HEK293T (cell line): ENCODE data around the gene UPK3A.
A peak's percentile ranks its signal among the peaks of the same experiment; 100 is the strongest.

Experiments used
- CTCF ChIA-PET: fragments of 350-600 bp; formaldehyde crosslinking; extraction: SDS; loops from one replicate; lab custom pipeline; 2021; ENCODE audit warnings: antibody characterized with exemption, inconsistent platforms; lab: Yijun Ruan, JAX
- POLR2A ChIA-PET: fragments of 350-600 bp; formaldehyde crosslinking; extraction: SDS; loops from one replicate; lab custom pipeline; 2020; ENCODE audit warnings: antibody characterized with exemption, inconsistent platforms; lab: Yijun Ruan, JAX
- DNase-seq: peaks from one replicate; pipeline ENCODE4 v3.0.0; 2012; ENCODE audit warnings: mixed read lengths; ENCODE audit errors: extremely low spot score
- ARNT ChIP-seq: fragments of 450-650 bp; IDR thresholded peaks from 2 replicates; pipeline ENCODE4 v1.6.1; 2017; ENCODE audit warnings: mild to moderate bottlenecking
- BHLHE40 ChIP-seq: fragments of 450-650 bp; IDR thresholded peaks from 2 replicates; pipeline ENCODE4 v1.6.1; 2016; ENCODE audit warnings: mild to moderate bottlenecking, moderate library complexity, borderline replicate concordance
- CTBP1 ChIP-seq: fragments of 450-650 bp; IDR thresholded peaks from 2 replicates; pipeline ENCODE4 v1.6.1; 2016; ENCODE audit warnings: borderline replicate concordance
- ELF4 ChIP-seq: fragments of 450-650 bp; IDR thresholded peaks from 2 replicates; pipeline ENCODE4 v1.6.1; 2017; ENCODE audit warnings: antibody characterized with exemption
- FOXA1 ChIP-seq: fragments of 450-650 bp; IDR thresholded peaks from 2 replicates; pipeline ENCODE4 v1.6.1; 2016; ENCODE audit warnings: mild to moderate bottlenecking
- FOXK2 ChIP-seq: fragments of 450-650 bp; IDR thresholded peaks from 2 replicates; pipeline ENCODE4 v1.6.1; 2016; ENCODE audit warnings: mild to moderate bottlenecking
- FOXM1 ChIP-seq: fragments of 450-650 bp; IDR thresholded peaks from 2 replicates; pipeline ENCODE4 v1.6.1; 2017; ENCODE audit warnings: mild to moderate bottlenecking, borderline replicate concordance
- HDGF ChIP-seq: fragments of 450-650 bp; IDR thresholded peaks from 2 replicates; pipeline ENCODE4 v1.6.1; 2017; ENCODE audit warnings: antibody characterized with exemption, borderline replicate concordance
- L3MBTL2 ChIP-seq: fragments of 450-650 bp; conservative IDR thresholded peaks from 2 replicates; pipeline ENCODE4 v1.6.1; 2016; ENCODE audit warnings: mild to moderate bottlenecking
- LEF1 ChIP-seq: fragments of 450-650 bp; IDR thresholded peaks from 2 replicates; pipeline ENCODE4 v1.6.1; 2017; ENCODE audit warnings: mild to moderate bottlenecking, borderline replicate concordance
- NFRKB ChIP-seq: fragments of 450-650 bp; IDR thresholded peaks from 2 replicates; pipeline ENCODE4 v1.6.1; 2016; ENCODE audit warnings: mild to moderate bottlenecking, moderate library complexity
- SP1 ChIP-seq: fragments of 450-650 bp; IDR thresholded peaks from 2 replicates; pipeline ENCODE4 v1.6.1; 2017
- SUZ12 ChIP-seq: fragments of 450-650 bp; IDR thresholded peaks from 2 replicates; pipeline ENCODE4 v1.6.1; 2016; ENCODE audit warnings: mild to moderate bottlenecking
- TARDBP ChIP-seq: fragments of 450-650 bp; IDR thresholded peaks from 2 replicates; pipeline ENCODE4 v1.6.1; 2016
- ZNF384 ChIP-seq: fragments of 450-650 bp; IDR thresholded peaks from 2 replicates; pipeline ENCODE4 v1.6.1; 2016
- TF ChIP-seq, protein P1 (sequence below): fragments of 450-650 bp; IDR thresholded peaks from 2 replicates; pipeline ENCODE4 v1.6.1; 2016

Gene UPK3A

DNA sequence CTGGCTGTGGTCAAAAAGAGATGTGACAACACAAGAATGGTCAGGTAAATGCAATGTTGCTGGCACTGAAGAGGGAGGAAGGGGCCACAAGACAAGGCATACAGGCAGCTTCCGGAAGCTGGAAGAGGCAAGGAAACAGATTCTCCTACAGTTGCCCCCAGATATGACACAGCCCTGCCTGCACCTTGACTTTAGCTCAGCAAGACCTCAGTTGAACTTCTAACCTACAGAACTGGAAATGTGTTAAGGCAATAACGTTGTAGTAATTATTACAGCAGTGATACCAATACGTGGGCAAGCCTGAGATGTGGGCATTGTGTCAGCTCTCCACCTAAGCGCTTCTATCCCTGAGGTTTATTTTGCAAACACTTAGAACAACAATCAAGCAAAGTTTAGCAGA lies 39.8 kb upstream of the UPK3A start:
- DNase-seq, result no peak
- CTCF ChIA-PET, result no interaction called here
- no peak for TF ChIP-seq SUZ12
- TF ChIP-seq NFRKB, result no peak
- TF ChIP-seq FOXM1, result no peak
- no peak for TF ChIP-seq BHLHE40
- no peak for TF ChIP-seq ARNT
- TF ChIP-seq TARDBP, result no peak
- no peak for TF ChIP-seq SP1
- TF ChIP-seq, protein P1, sequence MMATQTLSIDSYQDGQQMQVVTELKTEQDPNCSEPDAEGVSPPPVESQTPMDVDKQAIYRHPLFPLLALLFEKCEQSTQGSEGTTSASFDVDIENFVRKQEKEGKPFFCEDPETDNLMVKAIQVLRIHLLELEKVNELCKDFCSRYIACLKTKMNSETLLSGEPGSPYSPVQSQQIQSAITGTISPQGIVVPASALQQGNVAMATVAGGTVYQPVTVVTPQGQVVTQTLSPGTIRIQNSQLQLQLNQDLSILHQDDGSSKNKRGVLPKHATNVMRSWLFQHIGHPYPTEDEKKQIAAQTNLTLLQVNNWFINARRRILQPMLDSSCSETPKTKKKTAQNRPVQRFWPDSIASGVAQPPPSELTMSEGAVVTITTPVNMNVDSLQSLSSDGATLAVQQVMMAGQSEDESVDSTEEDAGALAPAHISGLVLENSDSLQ, result no peak
- TF ChIP-seq L3MBTL2, result no peak
- no peak for TF ChIP-seq HDGF
- POLR2A ChIA-PET, result no interaction called here

DNA sequence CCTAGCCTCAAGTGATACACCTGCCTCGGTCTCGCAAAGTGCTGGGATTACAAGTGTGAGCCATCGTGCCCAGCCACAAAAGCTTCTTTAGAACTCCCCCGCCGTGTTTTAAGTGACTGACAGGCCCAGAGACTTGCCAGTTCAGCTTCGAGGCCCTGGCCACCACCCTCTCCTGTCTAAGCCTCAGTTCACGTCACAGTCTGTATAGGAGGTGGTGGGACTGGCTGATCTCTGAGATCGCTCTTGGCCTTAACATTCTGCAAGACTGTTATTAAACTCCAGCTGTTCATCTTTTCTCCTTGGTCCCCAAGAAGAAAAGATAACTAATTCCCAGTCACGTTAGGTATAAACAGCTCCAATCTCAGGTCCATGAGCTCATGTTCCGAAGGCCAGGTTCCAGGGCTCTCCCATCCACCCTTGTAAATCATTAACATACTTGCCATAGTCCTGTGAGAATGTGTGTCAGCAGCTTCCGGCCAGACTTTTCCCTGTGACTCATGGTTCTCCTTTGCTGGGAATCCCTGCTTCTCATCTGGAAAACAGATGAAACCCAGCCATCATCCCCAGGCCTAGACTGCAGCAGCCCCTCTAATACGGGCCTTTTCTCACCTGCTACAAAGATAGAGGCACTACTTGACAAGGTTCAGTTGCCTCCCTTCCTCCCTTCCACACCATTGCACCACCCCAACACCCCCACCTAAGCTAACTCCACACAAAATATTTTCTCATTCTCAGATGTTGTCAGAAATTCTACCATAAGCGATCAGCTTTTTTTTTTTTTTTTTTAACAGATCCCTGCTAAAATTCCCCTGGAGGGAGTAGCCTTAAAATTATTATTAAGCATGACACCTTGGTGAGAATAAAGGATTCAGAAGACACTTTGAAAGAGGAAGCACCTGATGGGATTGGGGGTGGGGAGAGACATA lies 38.4 kb upstream of the UPK3A start:
- ChIA-PET POLR2A (interaction anchor here (1.1 kb wide), 1 partner anchor 10 kb away, joined by 3 read pairs; no protein-coding TSS in a partner anchor), CTCF (interaction anchor here (0.6 to 0.9 kb wide), 2 partner anchors 38 to 1043 kb away, joined by 3 read pairs; no protein-coding TSS in a partner anchor)
- DNase-seq, result no peak
- TF ChIP-seq, protein P1, result 0 out of 2 replicates have a peak, but pooled peaks have one; percentile 29
- no peak for TF ChIP-seq ELF4

DNA sequence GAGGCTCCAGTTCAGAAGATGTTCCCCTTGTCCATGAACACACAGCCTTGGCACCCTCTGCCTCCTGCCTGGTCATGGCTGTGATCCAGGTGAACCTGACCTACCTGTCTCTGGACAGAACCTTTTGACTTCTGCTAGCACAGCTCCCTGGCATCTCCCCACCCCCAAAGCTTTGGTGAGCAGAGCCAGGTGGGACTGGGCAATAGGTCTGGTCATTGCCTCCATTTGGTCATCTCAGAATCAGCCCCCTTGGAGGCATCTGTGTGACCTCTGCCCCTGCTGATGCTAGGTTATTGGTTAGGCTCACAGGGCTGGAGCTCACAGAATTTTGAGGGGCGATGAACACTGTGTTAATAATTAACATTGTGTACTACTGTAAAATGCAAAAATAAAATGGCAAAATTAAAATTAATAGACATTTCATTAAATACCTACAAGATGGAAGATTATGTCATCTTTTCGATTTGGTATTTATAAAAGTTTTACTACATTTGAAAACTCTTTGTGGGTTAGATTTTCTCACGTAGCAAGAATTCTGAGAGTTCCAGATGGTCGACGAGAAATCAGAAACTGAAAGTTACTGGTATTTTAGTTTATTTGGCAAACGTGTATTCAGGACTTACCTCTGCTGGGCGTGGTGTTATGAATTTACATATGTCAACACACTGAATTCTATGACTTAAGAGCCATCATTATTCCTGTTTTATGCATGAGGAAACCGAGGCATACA lies 35.8 kb upstream of the UPK3A start:
- ChIA-PET POLR2A (no interaction called here), CTCF (no interaction called here)
- TF ChIP-seq FOXK2 (no peak), HDGF (no peak), NFRKB (no peak), ARNT (no peak), ZNF384 (no peak), BHLHE40 (no peak), SUZ12 (no peak), ELF4 (no peak), SP1 (no peak), TARDBP (no peak), FOXM1 (no peak), FOXA1 (no peak), L3MBTL2 (no peak), LEF1 (no peak), CTBP1 (no peak)
- TF ChIP-seq, protein P1, result no peak
- DNase-seq, result no peak

GRCh38 chr22:45251825-45252224 lies 32.9 kb upstream of the UPK3A start:
- TF ChIP-seq ARNT (no peak), FOXM1 (no peak), SUZ12 (no peak), FOXK2 (no peak), NFRKB (no peak), TARDBP (no peak), L3MBTL2 (no peak), ELF4 (no peak)
- TF ChIP-seq, protein P1, result no peak
- CTCF ChIA-PET, result interaction anchor here (0.7 kb wide), 1 partner anchor 885 kb away, joined by 5 read pairs; no protein-coding TSS in a partner anchor
- DNase-seq, result no peak
- POLR2A ChIA-PET, result no interaction called here

DNA sequence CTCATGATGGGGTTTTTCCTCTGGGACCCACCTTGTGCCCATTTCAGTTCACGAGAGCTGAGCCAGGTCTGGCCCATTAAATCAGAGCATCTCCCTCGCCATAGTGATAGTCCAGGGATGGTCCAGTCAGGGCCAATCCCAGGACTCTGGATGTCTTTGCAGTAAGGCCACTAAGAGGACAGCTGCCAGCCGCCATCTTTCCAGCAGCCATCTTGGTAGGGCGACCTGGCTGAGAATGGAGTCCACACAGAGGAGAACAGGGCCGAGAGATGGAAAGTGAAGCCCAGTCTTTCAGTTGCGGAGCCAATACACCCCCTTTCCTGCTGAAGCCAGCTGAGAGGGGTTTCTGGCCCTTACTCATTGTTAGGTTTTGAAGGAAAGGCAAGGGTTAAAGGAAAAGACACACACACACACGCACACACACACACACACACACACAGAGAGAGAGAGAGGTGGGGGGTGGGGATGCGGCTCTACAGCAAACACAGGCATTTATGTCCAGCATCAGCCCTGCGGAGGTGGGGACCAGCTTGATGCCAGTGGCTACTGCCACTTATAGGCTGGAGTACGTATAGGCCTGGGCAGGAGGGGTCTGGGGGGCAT lies 31.6 kb upstream of the UPK3A start:
- DNase-seq, result no peak
- ChIA-PET POLR2A (no interaction called here), CTCF (no interaction called here)
- TF ChIP-seq FOXK2, result no peak
- no peak for TF ChIP-seq L3MBTL2
- no peak for TF ChIP-seq FOXA1
- no peak for TF ChIP-seq HDGF
- no peak for TF ChIP-seq ARNT
- TF ChIP-seq ZNF384, result no peak
- no peak for TF ChIP-seq CTBP1
- TF ChIP-seq ELF4, result no peak
- TF ChIP-seq NFRKB, result no peak
- TF ChIP-seq BHLHE40, result no peak
- TF ChIP-seq LEF1, result no peak
- no peak for TF ChIP-seq FOXM1
- no peak for TF ChIP-seq TARDBP
- TF ChIP-seq SUZ12, result no peak
- TF ChIP-seq, protein P1, result no peak
- no peak for TF ChIP-seq SP1
